GM12892 (cell line): ENCODE results near the gene OPA1.
A peak's percentile ranks its signal among the peaks of the same experiment; 100 is the strongest.

Source experiments
- DNase-seq: peaks from one replicate; pipeline ENCODE4 v3.0.0; 2011; ENCODE audit not compliant: insufficient read length
- FAIRE-seq: peaks from 2 replicates; lab custom pipeline; 2011; peaks lifted over from hg19 to GRCh38; lab: Jason Lieb, UNC
- POLR2A ChIP-seq: IDR thresholded peaks from 2 replicates; pipeline ENCODE4 v1.6.1; 2011; ENCODE audit warnings: low read depth, low read length, control low read depth
- POLR2AphosphoS5 ChIP-seq: IDR thresholded peaks from 2 replicates; pipeline ENCODE4 v1.6.1; 2011; ENCODE audit warnings: low read depth, low read length, control low read depth
- TAF1 ChIP-seq: IDR thresholded peaks from 2 replicates; pipeline ENCODE4 v1.6.1; 2011; ENCODE audit warnings: low read depth, mild to moderate bottlenecking, control low read depth, low read length, borderline replicate concordance

Gene OPA1

GRCh38 chr3:193620650-193621049 lies 27.6 kb downstream of the OPA1 start:
- FAIRE-seq, result peak; percentile 78
- TF ChIP-seq POLR2A, result no peak
- DNase-seq, result no peak

- DNase-seq (no peak), FAIRE-seq (no peak)
- TF ChIP-seq POLR2A, result no peak
- no peak for TF ChIP-seq POLR2AphosphoS5
- TF ChIP-seq TAF1, result no peak
Observed at GRCh38 chr3:193621127-193621526, 28.1 kb downstream of the OPA1 start.

GRCh38 chr3:193630005-193630404 lies 37.0 kb downstream of the OPA1 start:
- FAIRE-seq, result no peak
- DNase-seq, result no peak
- no peak for TF ChIP-seq TAF1

- no peak for FAIRE-seq
- no peak for DNase-seq
- no peak for TF ChIP-seq POLR2A
- no peak for TF ChIP-seq POLR2AphosphoS5
- TF ChIP-seq TAF1, result no peak
Observed at GRCh38 chr3:193637831-193638230, 44.8 kb downstream of the OPA1 start.

- no peak for TF ChIP-seq POLR2A
- TF ChIP-seq TAF1, result no peak
- TF ChIP-seq POLR2AphosphoS5, result no peak
- FAIRE-seq (no peak), DNase-seq (no peak)
Observed at GRCh38 chr3:193638833-193639232, 45.8 kb downstream of the OPA1 start.

GRCh38 chr3:193640165-193640715 lies 47.2 kb downstream of the OPA1 start:
- TF ChIP-seq POLR2A (no peak), TAF1 (no peak), POLR2AphosphoS5 (no peak)
- no peak for FAIRE-seq
- no peak for DNase-seq

- DNase-seq, result no peak
- no peak for FAIRE-seq
- TF ChIP-seq POLR2A (no peak), POLR2AphosphoS5 (no peak), TAF1 (no peak)
Observed at GRCh38 chr3:193640728-193641439, 47.9 kb downstream of the OPA1 start.

- DNase-seq, result no peak
- TF ChIP-seq TAF1 (no peak), POLR2A (no peak), POLR2AphosphoS5 (no peak)
- no peak for FAIRE-seq
Observed at GRCh38 chr3:193641440-193641775, 48.4 kb downstream of the OPA1 start.

- DNase-seq (no peak), FAIRE-seq (no peak)
- TF ChIP-seq TAF1 (no peak), POLR2A (no peak), POLR2AphosphoS5 (no peak)
Observed at GRCh38 chr3:193645806-193646205, 52.8 kb downstream of the OPA1 start.

GRCh38 chr3:193648542-193649076 lies 55.6 kb downstream of the OPA1 start:
- DNase-seq (no peak), FAIRE-seq (no peak)
- TF ChIP-seq TAF1, result no peak
- TF ChIP-seq POLR2A, result no peak
- no peak for TF ChIP-seq POLR2AphosphoS5

GRCh38 chr3:193650585-193650984 lies 57.6 kb downstream of the OPA1 start:
- DNase-seq, result no peak
- no peak for FAIRE-seq
- no peak for TF ChIP-seq TAF1
- no peak for TF ChIP-seq POLR2A
- TF ChIP-seq POLR2AphosphoS5, result no peak

GRCh38 chr3:193655831-193656433 lies 62.9 kb downstream of the OPA1 start:
- no peak for DNase-seq
- FAIRE-seq, result no peak
- no peak for TF ChIP-seq TAF1
- no peak for TF ChIP-seq POLR2AphosphoS5

GRCh38 chr3:193656445-193656844 lies 63.4 kb downstream of the OPA1 start:
- FAIRE-seq (no peak), DNase-seq (no peak)
- TF ChIP-seq POLR2AphosphoS5, result no peak
- no peak for TF ChIP-seq TAF1
- TF ChIP-seq POLR2A, result no peak
